ENCODE data around the gene NRF1. TPM values are rescaled to one million over a fixed set of nuclear protein-coding genes. Genes with fewer than 3 reads are reported as not detected.

NRF1 gene
- total and polyA plus RNA-seq, 2 of the 13 experiments (the other 11 are each of a cell fraction or from before 2014, with no cell fraction given): 9.3 to 10.1 TPM

- TF ChIP-seq, protein P1, sequence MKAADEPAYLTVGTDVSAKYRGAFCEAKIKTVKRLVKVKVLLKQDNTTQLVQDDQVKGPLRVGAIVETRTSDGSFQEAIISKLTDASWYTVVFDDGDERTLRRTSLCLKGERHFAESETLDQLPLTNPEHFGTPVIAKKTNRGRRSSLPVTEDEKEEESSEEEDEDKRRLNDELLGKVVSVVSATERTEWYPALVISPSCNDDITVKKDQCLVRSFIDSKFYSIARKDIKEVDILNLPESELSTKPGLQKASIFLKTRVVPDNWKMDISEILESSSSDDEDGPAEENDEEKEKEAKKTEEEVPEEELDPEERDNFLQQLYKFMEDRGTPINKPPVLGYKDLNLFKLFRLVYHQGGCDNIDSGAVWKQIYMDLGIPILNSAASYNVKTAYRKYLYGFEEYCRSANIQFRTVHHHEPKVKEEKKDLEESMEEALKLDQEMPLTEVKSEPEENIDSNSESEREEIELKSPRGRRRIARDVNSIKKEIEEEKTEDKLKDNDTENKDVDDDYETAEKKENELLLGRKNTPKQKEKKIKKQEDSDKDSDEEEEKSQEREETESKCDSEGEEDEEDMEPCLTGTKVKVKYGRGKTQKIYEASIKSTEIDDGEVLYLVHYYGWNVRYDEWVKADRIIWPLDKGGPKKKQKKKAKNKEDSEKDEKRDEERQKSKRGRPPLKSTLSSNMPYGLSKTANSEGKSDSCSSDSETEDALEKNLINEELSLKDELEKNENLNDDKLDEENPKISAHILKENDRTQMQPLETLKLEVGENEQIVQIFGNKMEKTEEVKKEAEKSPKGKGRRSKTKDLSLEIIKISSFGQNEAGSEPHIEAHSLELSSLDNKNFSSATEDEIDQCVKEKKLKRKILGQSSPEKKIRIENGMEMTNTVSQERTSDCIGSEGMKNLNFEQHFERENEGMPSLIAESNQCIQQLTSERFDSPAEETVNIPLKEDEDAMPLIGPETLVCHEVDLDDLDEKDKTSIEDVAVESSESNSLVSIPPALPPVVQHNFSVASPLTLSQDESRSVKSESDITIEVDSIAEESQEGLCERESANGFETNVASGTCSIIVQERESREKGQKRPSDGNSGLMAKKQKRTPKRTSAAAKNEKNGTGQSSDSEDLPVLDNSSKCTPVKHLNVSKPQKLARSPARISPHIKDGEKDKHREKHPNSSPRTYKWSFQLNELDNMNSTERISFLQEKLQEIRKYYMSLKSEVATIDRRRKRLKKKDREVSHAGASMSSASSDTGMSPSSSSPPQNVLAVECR (CRISPR knock-in tag; IDR thresholded peaks at IDR 0.05; ENCODE audit: borderline replicate concordance): no peak
- TF ChIP-seq ZFX (CRISPR knock-in tag; IDR thresholded peaks at IDR 0.05; ENCODE audit: low read depth) (peak; percentile 15; the same call in 1 of the 2 replicates), ZNF329 (CRISPR knock-in tag; IDR thresholded peaks at IDR 0.05; ENCODE audit: low read depth) (no peak), SOX13 (IDR thresholded peaks at IDR 0.05) (no peak), SOX13 (CRISPR knock-in tag; conservative IDR thresholded peaks at IDR 0.05 in 1 of 2, IDR thresholded peaks at IDR 0.05 in 1 of 2) (no peak), HMGXB4 (CRISPR knock-in tag; IDR thresholded peaks at IDR 0.05; ENCODE audit: borderline replicate concordance in 1 of 2, low read depth in 1 of 2) (0 out of 4 replicates have a peak, but pooled peaks of 1 of the 2 experiments have one; percentile 44), MZF1 (CRISPR knock-in tag; IDR thresholded peaks at IDR 0.05; ENCODE audit: borderline replicate concordance) (no peak), NCOA2 (CRISPR knock-in tag; IDR thresholded peaks at IDR 0.05) (no peak), ZFY (CRISPR knock-in tag; IDR thresholded peaks at IDR 0.05) (peak; percentile 34; the same call in 1 of the 2 replicates), NAIF1 (CRISPR knock-in tag; IDR thresholded peaks at IDR 0.05; ENCODE audit: borderline replicate concordance) (no peak), MXI1 (IDR thresholded peaks at IDR 0.05; ENCODE audit: borderline replicate concordance, low read depth, low read length) (no peak), TRIM24 (CRISPR knock-in tag; IDR thresholded peaks at IDR 0.05) (no peak), ZNF547 (CRISPR knock-in tag; IDR thresholded peaks at IDR 0.05) (no peak), RAD21 (CRISPR knock-in tag; IDR thresholded peaks at IDR 0.05) (peak; percentile 46; the same call in 1 of the 2 replicates)
- TF ChIP-seq, protein P2, sequence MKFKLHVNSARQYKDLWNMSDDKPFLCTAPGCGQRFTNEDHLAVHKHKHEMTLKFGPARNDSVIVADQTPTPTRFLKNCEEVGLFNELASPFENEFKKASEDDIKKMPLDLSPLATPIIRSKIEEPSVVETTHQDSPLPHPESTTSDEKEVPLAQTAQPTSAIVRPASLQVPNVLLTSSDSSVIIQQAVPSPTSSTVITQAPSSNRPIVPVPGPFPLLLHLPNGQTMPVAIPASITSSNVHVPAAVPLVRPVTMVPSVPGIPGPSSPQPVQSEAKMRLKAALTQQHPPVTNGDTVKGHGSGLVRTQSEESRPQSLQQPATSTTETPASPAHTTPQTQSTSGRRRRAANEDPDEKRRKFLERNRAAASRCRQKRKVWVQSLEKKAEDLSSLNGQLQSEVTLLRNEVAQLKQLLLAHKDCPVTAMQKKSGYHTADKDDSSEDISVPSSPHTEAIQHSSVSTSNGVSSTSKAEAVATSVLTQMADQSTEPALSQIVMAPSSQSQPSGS (CRISPR knock-in tag; IDR thresholded peaks at IDR 0.05): no peak
- TF ChIP-seq, protein P3, sequence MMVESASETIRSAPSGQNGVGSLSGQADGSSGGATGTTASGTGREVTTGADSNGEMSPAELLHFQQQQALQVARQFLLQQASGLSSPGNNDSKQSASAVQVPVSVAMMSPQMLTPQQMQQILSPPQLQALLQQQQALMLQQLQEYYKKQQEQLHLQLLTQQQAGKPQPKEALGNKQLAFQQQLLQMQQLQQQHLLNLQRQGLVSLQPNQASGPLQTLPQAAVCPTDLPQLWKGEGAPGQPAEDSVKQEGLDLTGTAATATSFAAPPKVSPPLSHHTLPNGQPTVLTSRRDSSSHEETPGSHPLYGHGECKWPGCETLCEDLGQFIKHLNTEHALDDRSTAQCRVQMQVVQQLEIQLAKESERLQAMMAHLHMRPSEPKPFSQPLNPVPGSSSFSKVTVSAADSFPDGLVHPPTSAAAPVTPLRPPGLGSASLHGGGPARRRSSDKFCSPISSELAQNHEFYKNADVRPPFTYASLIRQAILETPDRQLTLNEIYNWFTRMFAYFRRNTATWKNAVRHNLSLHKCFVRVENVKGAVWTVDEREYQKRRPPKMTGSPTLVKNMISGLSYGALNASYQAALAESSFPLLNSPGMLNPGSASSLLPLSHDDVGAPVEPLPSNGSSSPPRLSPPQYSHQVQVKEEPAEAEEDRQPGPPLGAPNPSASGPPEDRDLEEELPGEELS (CRISPR knock-in tag; IDR thresholded peaks at IDR 0.05): 0 out of 2 replicates have a peak, but pooled peaks have one; percentile 18
- TF ChIP-seq, protein P4, sequence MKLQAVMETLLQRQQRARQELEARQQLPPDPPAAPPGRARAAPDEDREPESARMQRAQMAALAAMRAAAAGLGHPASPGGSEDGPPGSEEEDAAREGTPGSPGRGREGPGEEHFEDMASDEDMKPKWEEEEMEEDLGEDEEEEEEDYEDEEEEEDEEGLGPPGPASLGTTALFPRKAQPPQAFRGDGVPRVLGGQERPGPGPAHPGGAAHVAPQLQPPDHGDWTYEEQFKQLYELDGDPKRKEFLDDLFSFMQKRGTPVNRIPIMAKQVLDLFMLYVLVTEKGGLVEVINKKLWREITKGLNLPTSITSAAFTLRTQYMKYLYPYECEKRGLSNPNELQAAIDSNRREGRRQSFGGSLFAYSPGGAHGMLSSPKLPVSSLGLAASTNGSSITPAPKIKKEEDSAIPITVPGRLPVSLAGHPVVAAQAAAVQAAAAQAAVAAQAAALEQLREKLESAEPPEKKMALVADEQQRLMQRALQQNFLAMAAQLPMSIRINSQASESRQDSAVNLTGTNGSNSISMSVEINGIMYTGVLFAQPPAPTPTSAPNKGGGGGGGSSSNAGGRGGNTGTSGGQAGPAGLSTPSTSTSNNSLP (IDR thresholded peaks at IDR 0.05; ENCODE audit: low read depth, low read length): 0 out of 2 replicates have a peak, but pooled peaks have one; percentile 19
Observed at GRCh38 chr7:129635300-129636029, 23.9 kb downstream of the NRF1 start (continued).
